Trophoblast cell (in vitro differentiated cells and primary cell): ENCODE results near the gene LGALS3.

ENCODE experiments used
- DNase-seq, 2 donors: peaks; one replicate each; pipeline ENCODE4 v3.0.0-alpha.2; 2016
- H2AFZ ChIP-seq: 2 replicates; pipeline ENCODE4 v1.6.1; 2013; ENCODE audit warnings: low read length, moderate library complexity, mild to moderate bottlenecking; ENCODE audit not compliant: insufficient read depth, poor library complexity
- H2AK5ac ChIP-seq: 2 replicates; pipeline ENCODE4 v1.6.1; 2013; ENCODE audit warnings: mild to moderate bottlenecking, low read length
- H2BK120ac ChIP-seq: 2 replicates; pipeline ENCODE4 v1.6.1; 2013; ENCODE audit warnings: low read length, mild to moderate bottlenecking, moderate library complexity; ENCODE audit not compliant: insufficient read depth, poor library complexity
- H2BK12ac ChIP-seq: 2 replicates; pipeline ENCODE4 v1.6.1; 2013; ENCODE audit warnings: mild to moderate bottlenecking, low read length, moderate library complexity
- H2BK5ac ChIP-seq: 2 replicates; pipeline ENCODE4 v1.6.1; 2013; ENCODE audit warnings: low read length, low read depth, moderate library complexity, mild to moderate bottlenecking; ENCODE audit not compliant: poor library complexity
- H3K14ac ChIP-seq: 2 replicates; pipeline ENCODE4 v1.6.1; 2013; ENCODE audit warnings: mild to moderate bottlenecking, low read length
- H3K18ac ChIP-seq: 2 replicates; pipeline ENCODE4 v1.6.1; 2013; ENCODE audit warnings: mild to moderate bottlenecking, low read length
- H3K23ac ChIP-seq: 2 replicates; pipeline ENCODE4 v1.6.1; 2013; ENCODE audit warnings: low read length
- H3K27ac ChIP-seq: 2 replicates; pipeline ENCODE4 v1.5.1; 2013; ENCODE audit warnings: low read depth, mild to moderate bottlenecking, inconsistent platforms, low read length, moderate library complexity
- H3K27me3 ChIP-seq: 2 replicates; pipeline ENCODE4 v1.6.1; 2013; ENCODE audit warnings: inconsistent platforms, mild to moderate bottlenecking, low read length, moderate library complexity; ENCODE audit not compliant: insufficient read depth
- H3K36me3 ChIP-seq, 2 experiments: 1 replicate in 1 of 2; 2 replicates in 1 of 2; pipeline ENCODE4 v1.6.1; 2013; ENCODE audit warnings: low read length in 2 of 2, mild to moderate bottlenecking in 2 of 2, moderate library complexity in 1 of 2; ENCODE audit not compliant: insufficient read depth in 2 of 2, control insufficient read depth in 1 of 2
- H3K4ac ChIP-seq: 2 replicates; pipeline ENCODE4 v1.6.1; 2013; ENCODE audit warnings: low read depth, mild to moderate bottlenecking, low read length, moderate library complexity
- H3K4me1 ChIP-seq, 2 experiments: 1 replicate in 1 of 2; 2 replicates in 1 of 2; pipeline ENCODE4 v1.6.1; 2013; ENCODE audit warnings: low read length in 2 of 2, mild to moderate bottlenecking in 2 of 2, moderate library complexity in 1 of 2; ENCODE audit not compliant: insufficient read depth in 2 of 2, control insufficient read depth in 1 of 2
- H3K4me2 ChIP-seq: 2 replicates; pipeline ENCODE4 v1.6.1; 2013; ENCODE audit warnings: inconsistent platforms, mild to moderate bottlenecking, low read length, moderate library complexity
- H3K4me3 ChIP-seq: 2 replicates; pipeline ENCODE4 v1.5.1; 2013; ENCODE audit warnings: mild to moderate bottlenecking, low read depth, low read length, inconsistent platforms
- H3K79me1 ChIP-seq: one replicate; pipeline ENCODE4 v1.6.1; 2013; ENCODE audit warnings: low read length
- H3K79me2 ChIP-seq: 2 replicates; pipeline ENCODE4 v1.6.1; 2013; ENCODE audit warnings: low read length, mild to moderate bottlenecking; ENCODE audit not compliant: control insufficient read depth, insufficient read depth, poor library complexity
- H3K9ac ChIP-seq: 2 replicates; pipeline ENCODE4 v1.6.1; 2013; ENCODE audit warnings: mild to moderate bottlenecking, low read length
- H3K9me3 ChIP-seq: 2 replicates; pipeline ENCODE4 v1.6.1; 2013; ENCODE audit warnings: low read depth, mild to moderate bottlenecking, control low read depth, inconsistent platforms, low read length; ENCODE audit not compliant: insufficient read depth
- H4K12ac ChIP-seq: 2 replicates; pipeline ENCODE4 v1.6.1; 2013; ENCODE audit warnings: low read depth, mild to moderate bottlenecking, low read length, moderate library complexity
- H4K8ac ChIP-seq: 2 replicates; pipeline ENCODE4 v1.6.1; 2013; ENCODE audit warnings: low read depth, mild to moderate bottlenecking, low read length, moderate library complexity
- H4K91ac ChIP-seq: one replicate; pipeline ENCODE4 v1.6.1; 2013; ENCODE audit warnings: low read depth, mild to moderate bottlenecking, low read length, moderate library complexity
- WGBS: extraction: QIAGEN DNeasy Blood & Tissue Kit; methylation state at CpG from one replicate; pipeline ENCODE4 v1.1.7; 2013; ENCODE audit warnings: missing lambda C conversion rate; ENCODE audit not compliant: insufficient read length, insufficient coverage; ENCODE audit errors: extremely low coverage; 5-methylcytosine and 5-hydroxymethylcytosine counted together

LGALS3 gene

GRCh38 chr14:55158412-55158811 lies 29.4 kb downstream of the LGALS3 start:
- H4K12ac ChIP-seq, result no peak overlapping the region

GRCh38 chr14:55160989-55161388 lies 31.9 kb downstream of the LGALS3 start:
- no peak overlapping the region for H3K18ac ChIP-seq
- DNase-seq, result peak in 1 of 2 donors; percentile 66
- no peak overlapping the region for H2AK5ac ChIP-seq
- no peak overlapping the region for H4K12ac ChIP-seq
- H3K27me3 ChIP-seq, result no peaks in the 10 kb centered on the region
- H3K4me2 ChIP-seq, result no peak overlapping the region
- H2BK120ac ChIP-seq, result no peak overlapping the region
- H3K27ac ChIP-seq, result no peak overlapping the region
- no peaks in the 10 kb centered on the region for H3K4me1 ChIP-seq
- H2BK12ac ChIP-seq, result no peak overlapping the region
- no peaks in the 10 kb centered on the region for H3K9me3 ChIP-seq
- H3K36me3 ChIP-seq, result peaks cover 4 to 11% of the 10 kb centered on the region in 2 experiments
- H3K14ac ChIP-seq, result no peak overlapping the region
- H2BK5ac ChIP-seq, result no peak overlapping the region
- H3K4ac ChIP-seq, result no peak overlapping the region
- H4K8ac ChIP-seq, result no peak overlapping the region
- H3K9ac ChIP-seq, result no peak overlapping the region
- no peak overlapping the region for H2AFZ ChIP-seq
- H4K91ac ChIP-seq, result no peak overlapping the region
- H3K79me1 ChIP-seq, result no peaks in the 10 kb centered on the region
- H3K23ac ChIP-seq, result no peak overlapping the region
- H3K79me2 ChIP-seq, result no peaks in the 10 kb centered on the region
- H3K4me3 ChIP-seq, result no peak overlapping the region

More at GRCh38 chr14:55158412-55158811, 29.4 kb downstream of the LGALS3 start:
- Histone ChIP-seq H2BK120ac (no peak overlapping the region), H3K18ac (no peak overlapping the region), H3K79me2 (no peaks in the 10 kb centered on the region), H4K8ac (no peak overlapping the region), H3K9me3 (no peaks in the 10 kb centered on the region), H3K4me3 (no peak overlapping the region), H2AFZ (no peak overlapping the region), H3K14ac (no peak overlapping the region), H2BK12ac (no peak overlapping the region), H3K4me2 (no peak overlapping the region), H2BK5ac (no peak overlapping the region), H3K4ac (no peak overlapping the region), H3K27me3 (no peaks in the 10 kb centered on the region), H2AK5ac (no peak overlapping the region), H3K36me3 (peaks cover 6 to 11% of the 10 kb centered on the region in 2 experiments), H4K91ac (no peak overlapping the region), H3K4me1 (no peaks in the 10 kb centered on the region), H3K23ac (no peak overlapping the region), H3K27ac (no peak overlapping the region), H3K79me1 (no peaks in the 10 kb centered on the region), H3K9ac (no peak overlapping the region)
- no CpG with 5 or more reads among the region's 3 CpGs for WGBS
- no peak for DNase-seq

GRCh38 chr14:55170526-55170925 lies 41.5 kb downstream of the LGALS3 start:
- no CpG with 5 or more reads among the region's 2 CpGs for WGBS
- H3K4me2 ChIP-seq, result no peak overlapping the region
- no peak overlapping the region for H4K12ac ChIP-seq
- H2BK12ac ChIP-seq, result no peak overlapping the region
- H4K91ac ChIP-seq, result no peak overlapping the region
- no peak overlapping the region for H3K27ac ChIP-seq
- no peak overlapping the region for H2BK120ac ChIP-seq
- no peaks in the 10 kb centered on the region for H3K9me3 ChIP-seq
- H3K27me3 ChIP-seq, result no peaks in the 10 kb centered on the region
- no peak overlapping the region for H3K4ac ChIP-seq
- no peak overlapping the region for H3K14ac ChIP-seq
- no peaks in the 10 kb centered on the region for H3K4me1 ChIP-seq
- H3K4me3 ChIP-seq, result no peak overlapping the region
- H3K9ac ChIP-seq, result no peak overlapping the region
- no peak overlapping the region for H2BK5ac ChIP-seq
- H2AFZ ChIP-seq, result no peak overlapping the region
- H3K79me1 ChIP-seq, result no peaks in the 10 kb centered on the region
- H3K18ac ChIP-seq, result no peak overlapping the region
- DNase-seq, result no peak
- no peaks in the 10 kb centered on the region for H3K79me2 ChIP-seq
- H4K8ac ChIP-seq, result no peak overlapping the region
- H3K36me3 ChIP-seq, result peaks cover 3 to 23% of the 10 kb centered on the region in 2 experiments
- no peak overlapping the region for H3K23ac ChIP-seq
- no peak overlapping the region for H2AK5ac ChIP-seq

GRCh38 chr14:55180006-55180405 lies 51.0 kb downstream of the LGALS3 start:
- H3K79me2 ChIP-seq, result no peaks in the 10 kb centered on the region
- no peak overlapping the region for H2BK5ac ChIP-seq
- H3K4me1 ChIP-seq, result no peaks in the 10 kb centered on the region
- no peak overlapping the region for H2BK120ac ChIP-seq
- WGBS, result no CpG with 5 or more reads among the region's 2 CpGs
- H3K79me1 ChIP-seq, result no peaks in the 10 kb centered on the region
- no peaks in the 10 kb centered on the region for H3K9me3 ChIP-seq
- H2BK12ac ChIP-seq, result no peak overlapping the region
- H4K12ac ChIP-seq, result no peak overlapping the region
- H3K36me3 ChIP-seq, result peaks cover 7 to 14% of the 10 kb centered on the region in 2 experiments
- H3K27ac ChIP-seq, result no peak overlapping the region
- no peak overlapping the region for H2AFZ ChIP-seq
- DNase-seq, result no peak
- H3K9ac ChIP-seq, result no peak overlapping the region
- H3K4me2 ChIP-seq, result no peak overlapping the region
- no peak overlapping the region for H3K4me3 ChIP-seq
- H3K18ac ChIP-seq, result no peak overlapping the region
- no peak overlapping the region for H2AK5ac ChIP-seq
- no peak overlapping the region for H4K8ac ChIP-seq
- H3K4ac ChIP-seq, result no peak overlapping the region
- H4K91ac ChIP-seq, result no peak overlapping the region
- H3K14ac ChIP-seq, result no peak overlapping the region
- no peaks in the 10 kb centered on the region for H3K27me3 ChIP-seq
- H3K23ac ChIP-seq, result no peak overlapping the region
